ENCODE measurements around the gene TGFB1. TPM values are rescaled to one million over a fixed set of nuclear protein-coding genes. Genes with fewer than 3 reads are reported as not detected.

The TGFB1 gene
- total and polyA plus RNA-seq, 2 of the 13 experiments (the other 11 are each of a cell fraction or from before 2014, with no cell fraction given): 4.1 to 5.4 TPM

GRCh38 chr19:41397086-41398049, 43.6 kb upstream of the TGFB1 start, which contains the start of the genes BCKDHA and EXOSC5 (continued):
- 0 out of 2 replicates have a peak, but pooled peaks have one; percentile 11 for TF ChIP-seq ATF3 (CRISPR knock-in tag; IDR thresholded peaks at IDR 0.05)
- peak; percentile 55; the same call in 1 of the 2 replicates for TF ChIP-seq KAT2B (IDR thresholded peaks at IDR 0.05; ENCODE audit: borderline replicate concordance, low read depth, low read length)
- TF ChIP-seq CREB1 (IDR thresholded peaks at IDR 0.05): peak; percentile 40; the same call in 1 of the 2 replicates
- peak; percentile 88 for TF ChIP-seq CREB1 (CRISPR knock-in tag; IDR thresholded peaks at IDR 0.05)
- TF ChIP-seq PHB2 (IDR thresholded peaks at IDR 0.05; ENCODE audit: partially characterized antibody): no peak
- no peak for TF ChIP-seq RBM22 (optimal IDR thresholded peaks at IDR 0.05; ENCODE audit: low read length)
- TF ChIP-seq ZNF230 (CRISPR knock-in tag; IDR thresholded peaks at IDR 0.05): 0 out of 2 replicates have a peak, but pooled peaks have one; percentile 2
- no peak; the same call in 1 of the 2 replicates for TF ChIP-seq AKNA (CRISPR knock-in tag; IDR thresholded peaks at IDR 0.05; ENCODE audit: borderline replicate concordance)
- TF ChIP-seq ZBED4 (CRISPR knock-in tag; IDR thresholded peaks at IDR 0.05; ENCODE audit: borderline replicate concordance): no peak
- TF ChIP-seq SOX6 (IDR thresholded peaks at IDR 0.05): no peak
- no peak for TF ChIP-seq SOX6 (CRISPR knock-in tag; IDR thresholded peaks at IDR 0.05)
- TF ChIP-seq IKZF5 (CRISPR knock-in tag; IDR thresholded peaks at IDR 0.05): peak; percentile 77; the same call in 1 of the 2 replicates
- no peak for TF ChIP-seq MZF1 (CRISPR knock-in tag; IDR thresholded peaks at IDR 0.05; ENCODE audit: borderline replicate concordance)

All from HepG2 (cell line).